Cortex of kidney (tissue), 1 donor: Measurements from ENCODE around the gene GPX1.
"Not testable (repeated sequence)": the region's sequence is repeated elsewhere in the genome, so short reads cannot be mapped to it uniquely, and the experiment has no call there.

Experiments used
- DNase-seq: peaks from one replicate; lab custom pipeline; 2025; lab: John Stamatoyannopoulos, UW

GPX1 gene

GRCh38 chr3:49358217-49358883 lies at the start of gene GPX1:
TSS of gene GPX1 (minus strand) at chr3:49358353. CDS start at chr3:49358278, 75 bp downstream.
- DNase-seq: peak; percentile 46

- no peak for DNase-seq
Measured at GRCh38 chr3:49406571-49407565, 48.7 kb upstream of the GPX1 start.

- not testable (repeated sequence) for DNase-seq
Measured at GRCh38 chr3:49405570-49405969, 47.4 kb upstream of the GPX1 start.

DNA sequence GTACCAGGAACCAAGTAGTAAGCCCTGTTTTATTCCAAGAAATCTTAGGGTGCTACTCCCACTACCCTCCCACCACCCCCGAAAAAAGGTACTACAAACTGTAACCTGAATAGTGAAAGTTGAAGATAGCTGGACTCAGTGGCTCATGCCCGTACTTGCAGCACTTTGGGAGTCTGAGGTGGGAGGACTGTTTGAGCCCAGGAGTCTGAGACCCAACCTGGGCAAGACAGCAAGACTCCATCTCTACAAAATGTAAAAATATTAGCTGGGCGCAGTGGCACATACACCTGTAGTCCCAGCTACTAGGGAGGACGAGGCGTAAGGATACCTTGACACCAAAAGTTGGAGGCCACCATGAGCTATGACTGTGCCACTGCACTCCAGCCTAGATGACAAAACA lies 45.7 kb upstream of the GPX1 start:
- no peak for DNase-seq

GRCh38 chr3:49401766-49402165 lies 43.6 kb upstream of the GPX1 start:
- no peak for DNase-seq

- no peak for DNase-seq
Measured at GRCh38 chr3:49399461-49399860, 41.3 kb upstream of the GPX1 start.

- DNase-seq: no peak
Measured at GRCh38 chr3:49397470-49397869, 39.3 kb upstream of the GPX1 start.

- DNase-seq: not testable (repeated sequence)
Measured at GRCh38 chr3:49391310-49391709, 33.2 kb upstream of the GPX1 start.

DNA sequence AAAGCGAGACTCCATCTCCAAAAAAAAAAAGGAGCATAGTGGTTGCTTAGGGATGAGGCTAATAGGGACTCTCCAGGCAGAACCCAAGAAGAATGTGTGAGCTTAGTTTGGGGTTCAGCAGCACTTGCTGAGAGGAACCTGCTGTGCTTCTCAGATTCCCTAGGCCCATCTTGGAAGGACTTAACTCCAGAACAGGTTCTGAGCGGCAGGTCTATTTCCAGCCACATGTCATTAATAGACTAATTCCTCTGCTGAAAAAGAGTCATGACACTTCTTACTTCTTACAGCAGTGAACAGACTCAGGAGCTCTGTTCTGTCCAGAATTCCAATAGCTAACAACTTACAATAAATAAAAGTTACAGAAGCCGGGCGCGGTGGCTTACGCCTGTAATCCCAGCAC lies 31.1 kb upstream of the GPX1 start:
- no peak for DNase-seq

GRCh38 chr3:49388289-49388820 lies 30.2 kb upstream of the GPX1 start:
- DNase-seq: no peak

GRCh38 chr3:49387721-49388120 lies 29.6 kb upstream of the GPX1 start:
- no peak for DNase-seq

DNA sequence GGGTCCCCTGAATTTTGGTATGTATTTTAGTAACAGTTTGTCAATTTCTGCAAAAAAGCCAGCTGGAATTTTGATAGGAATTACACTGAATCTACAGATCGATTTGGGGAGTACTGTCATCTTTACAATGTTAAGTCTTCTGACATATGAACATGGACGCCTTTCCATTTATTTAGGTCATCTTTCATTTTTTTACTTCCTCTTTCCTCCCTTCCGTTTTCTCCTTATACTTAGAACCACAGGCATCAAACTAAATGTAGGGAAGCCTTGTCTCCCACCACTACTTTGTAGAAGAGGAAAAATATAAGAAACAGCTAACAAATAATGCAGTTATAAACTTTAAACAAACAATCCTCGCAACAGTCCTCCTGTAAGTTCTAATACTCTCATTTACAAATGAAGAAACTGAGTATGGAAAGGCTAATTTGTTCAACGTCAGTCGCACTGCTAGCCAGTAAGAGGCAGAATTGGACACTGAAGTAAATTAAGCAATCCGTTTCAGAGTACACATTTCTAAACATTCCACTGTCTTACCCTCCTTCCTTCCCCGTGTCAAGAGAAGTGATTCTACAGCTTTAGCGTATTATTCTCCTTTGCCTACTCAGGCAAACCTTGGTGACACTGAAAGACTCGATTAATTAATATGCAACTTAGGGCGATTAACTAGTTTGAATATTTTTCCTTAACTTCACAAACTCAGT lies 28.1 kb upstream of the GPX1 start:
- DNase-seq: no peak

GRCh38 chr3:49385617-49386016 lies 27.5 kb upstream of the GPX1 start:
- no peak for DNase-seq

DNA sequence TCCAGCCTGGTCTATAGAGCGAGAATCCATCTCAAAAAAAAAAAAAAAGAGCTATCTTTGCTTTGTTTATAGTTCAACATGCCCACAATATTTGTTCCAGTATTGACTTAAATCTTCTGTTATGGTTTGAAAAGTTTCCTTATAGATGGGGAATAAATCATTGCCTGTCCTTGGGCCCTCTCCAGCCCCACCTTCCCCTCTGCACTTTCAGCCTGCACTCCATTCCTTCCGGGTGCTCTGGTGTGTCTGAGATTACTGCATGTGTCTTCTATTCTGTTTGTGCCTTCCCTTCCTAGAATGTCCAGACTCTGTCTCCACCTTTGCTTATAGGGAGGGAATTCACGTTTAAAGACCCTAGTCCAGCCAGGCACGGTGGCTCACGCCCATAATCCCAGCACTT lies 25.2 kb upstream of the GPX1 start:
- no peak for DNase-seq

DNA sequence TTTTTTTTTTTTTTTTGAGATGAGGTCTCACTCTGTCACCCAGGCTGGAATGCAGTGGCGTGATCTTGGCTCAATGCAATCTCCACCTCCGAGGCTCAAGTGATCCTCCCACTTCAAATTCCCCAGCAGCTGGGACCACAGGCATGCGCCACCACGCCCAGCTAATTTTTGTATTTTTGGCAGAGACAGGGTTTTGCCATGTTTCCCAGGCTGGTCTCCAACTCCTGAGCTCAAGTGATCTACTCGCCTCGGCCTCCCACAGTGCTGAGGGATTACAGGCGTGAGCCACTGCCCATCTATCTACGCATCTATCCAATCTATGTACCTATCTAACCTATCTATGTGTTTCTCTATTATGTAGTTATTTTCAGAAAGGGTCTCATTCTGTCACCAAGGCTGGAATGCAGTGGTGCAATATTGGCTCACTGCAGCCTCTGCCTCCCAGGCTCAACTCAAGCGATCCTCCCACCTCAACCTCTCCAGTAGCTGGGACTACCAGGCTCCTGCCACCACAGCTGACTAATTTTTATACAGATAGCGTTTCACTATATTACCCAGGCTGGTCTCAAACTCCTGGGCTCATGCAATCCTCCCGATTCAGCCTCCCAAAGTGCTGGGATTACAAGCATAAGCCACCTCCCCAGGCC lies 20.2 kb upstream of the GPX1 start:
- no peak for DNase-seq

DNA sequence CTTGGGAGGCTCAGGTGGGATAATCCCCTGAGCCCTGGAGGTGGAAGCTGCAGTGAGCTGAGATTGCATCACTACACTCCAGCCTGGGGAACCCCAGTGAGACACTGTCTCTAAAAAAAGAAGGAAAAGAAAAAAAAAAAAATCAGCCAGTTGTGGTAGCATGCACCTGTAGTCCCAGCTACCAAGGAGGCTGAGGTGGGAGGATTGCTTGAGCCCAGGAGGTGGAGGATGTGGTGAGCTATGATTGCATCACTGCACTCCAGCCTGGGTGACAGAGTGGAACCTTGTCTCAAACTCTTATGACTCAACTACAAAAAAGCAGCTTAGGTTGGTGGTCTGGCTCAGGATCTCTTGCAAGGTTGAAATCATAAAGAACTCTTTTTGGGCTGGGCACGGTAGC lies 19.3 kb upstream of the GPX1 start:
- no peak for DNase-seq

DNA sequence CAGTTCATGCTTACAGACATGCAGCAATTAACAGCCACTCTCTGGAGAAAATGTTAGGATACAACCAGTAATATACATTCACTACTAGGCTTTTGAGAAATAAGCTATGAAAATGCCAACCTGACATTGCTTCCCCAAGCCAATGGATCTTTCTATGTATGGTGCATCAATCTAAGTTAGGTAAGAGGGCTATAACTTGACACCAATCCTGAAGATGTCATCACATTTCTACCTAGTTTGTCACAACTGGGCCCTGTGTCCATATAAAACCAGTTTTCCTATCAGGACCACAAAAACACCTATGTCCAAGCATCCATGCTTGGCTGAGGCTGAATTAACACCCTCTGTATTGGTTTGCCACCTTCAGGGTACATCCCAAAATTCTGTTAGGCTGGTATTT lies 13.8 kb upstream of the GPX1 start:
- no peak for DNase-seq

DNA sequence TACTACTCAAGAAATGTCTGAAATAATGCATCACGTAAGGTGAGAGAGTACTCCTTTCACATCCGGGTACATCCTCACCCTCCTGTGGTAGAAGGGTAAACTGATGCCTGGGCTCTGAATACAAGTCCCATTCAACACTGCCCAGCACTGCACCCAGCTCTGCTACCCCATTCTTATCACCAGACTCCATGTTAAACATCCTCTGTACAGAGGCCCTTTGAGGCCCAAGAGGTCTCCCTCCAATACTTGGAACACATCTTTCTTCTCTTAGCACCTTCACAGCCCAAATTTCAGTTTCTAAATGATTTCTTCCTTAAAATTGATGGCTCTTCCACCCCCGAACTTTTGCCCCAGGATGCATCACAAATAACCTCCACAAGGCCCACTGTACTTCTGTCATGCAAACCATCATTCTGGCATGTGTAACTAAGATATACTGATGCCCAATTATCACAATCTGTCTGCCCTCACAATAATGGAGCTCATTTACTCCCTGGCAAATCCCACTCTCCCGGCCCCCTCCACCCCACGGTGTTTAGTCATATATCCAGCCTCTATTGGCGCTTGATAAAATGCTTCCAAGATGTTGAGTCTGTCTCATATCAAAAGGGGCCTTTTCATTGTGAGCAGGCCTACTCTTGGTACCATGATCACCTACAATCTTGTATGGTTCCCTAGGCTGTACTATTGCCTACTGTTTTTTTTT lies 12.6 kb upstream of the GPX1 start:
- DNase-seq: no peak

GRCh38 chr3:49362561-49362960 lies 4.4 kb upstream of the GPX1 start:
- no peak for DNase-seq

GRCh38 chr3:49359623-49360022 lies 1.5 kb upstream of the GPX1 start:
- no peak for DNase-seq

DNA sequence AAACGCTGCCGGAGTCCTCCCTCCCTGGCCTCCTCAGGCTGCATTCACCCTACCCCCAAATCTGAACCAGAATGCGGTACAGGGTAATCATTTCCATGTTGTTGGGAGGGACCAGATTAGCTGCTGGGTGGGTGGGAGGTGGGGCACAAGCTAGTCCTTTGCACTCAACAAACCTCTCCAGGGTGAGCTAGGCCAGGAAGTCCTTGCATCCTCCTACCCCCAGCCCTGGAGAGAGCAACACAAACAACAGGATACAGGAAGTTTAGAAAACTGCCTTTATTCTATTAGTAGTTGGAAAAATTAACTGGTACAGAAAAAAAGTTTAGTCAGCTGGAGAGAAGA lies 702 bp upstream of the GPX1 start:
- no peak for DNase-seq
